Muscle of arm (tissue), 12 donors: Measurements from ENCODE around the gene BRMS1L. TPM values are rescaled to one million over a fixed set of nuclear protein-coding genes. Genes with fewer than 3 reads are reported as not detected.

ENCODE experiments used
- DNase-seq: peaks from one replicate; pipeline ENCODE4 v3.0.0-alpha.2; 2013
- polyA plus RNA-seq, 12 donors: library from polyadenylated mRNA; unstranded; fragments of 120-200 nt; gene quantifications; one replicate each; pipeline ENCODE4 v1.2.1, GENCODE V29; 2013; ENCODE audit not compliant: insufficient read length in 12 of 12

BRMS1L gene
- polyA plus RNA-seq, 12 donors = 7.4 to 30.5 (median 24.6) TPM; not detected in 1

DNA sequence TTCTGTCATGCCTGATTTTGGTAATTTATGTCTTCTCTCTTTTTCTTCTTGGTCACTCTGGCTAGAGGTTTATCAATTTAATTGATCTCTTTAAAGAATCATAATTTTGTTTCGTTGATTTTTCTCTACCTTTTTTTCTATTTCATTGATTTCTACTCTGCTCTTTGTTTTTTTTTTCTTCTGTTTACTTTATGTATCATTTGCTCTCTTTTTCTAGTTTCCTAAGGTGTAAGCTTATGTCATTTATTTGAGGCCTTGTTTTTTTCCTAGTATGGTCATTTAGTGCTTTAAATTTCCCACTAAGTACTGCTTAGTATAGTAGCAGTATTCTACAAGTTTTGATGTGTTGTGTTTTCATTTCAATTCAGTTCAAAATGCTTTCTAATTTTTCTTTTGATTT lies 89.6 kb downstream of the BRMS1L start:
- no peak for DNase-seq

Other genes with a start within 250 kb of the BRMS1L start
- 10 to 100 TPM in 11 of 12 donors, not detected in 1; 22.9 to 43.7 (median 32.1) TPM for gene RALGAPA1, start 17.0 kb upstream of the BRMS1L start, polyA plus RNA-seq